ENCODE results near the gene ACBD7. TPM values are rescaled to one million over a fixed set of nuclear protein-coding genes. Genes with fewer than 3 reads are reported as not detected.

ACBD7 gene
- total and polyA plus RNA-seq, 7 donors = 0.57 TPM; not detected in 6

DNA sequence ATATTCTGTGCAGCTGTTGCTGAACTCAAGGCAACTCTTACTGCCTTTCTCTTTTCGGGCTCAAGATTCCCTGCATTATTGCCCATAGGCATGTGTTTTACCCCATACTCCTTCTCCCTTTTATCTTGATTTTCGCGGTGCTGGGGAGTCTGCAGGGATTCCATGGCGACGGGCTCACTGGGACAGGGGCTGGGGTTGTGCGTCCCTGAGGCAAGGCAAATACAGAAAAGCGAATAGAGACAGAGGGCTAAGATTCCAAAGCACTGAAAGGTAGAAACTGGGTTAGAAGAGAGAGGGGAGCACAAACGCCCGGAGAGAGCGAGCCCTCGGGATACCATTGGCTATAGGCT lies 8.1 kb upstream of the ACBD7 start:
- Histone ChIP-seq H3K27ac (peak overlapping the region; percentile 87 to 95 (median 91)), H3K27me3 (no peaks in the 10 kb centered on the region), H3K36me3 (peaks cover 0 to 2% (median 0%) of the 10 kb centered on the region in 4 donors), H3K9me3 (no peaks in the 10 kb centered on the region), H3K4me1 (peaks cover 0 to 32% (median 28%) of the 10 kb centered on the region in 4 donors), H3K4me3 (peak overlapping the region; percentile 64 to 84 (median 76))
- intact Hi-C loops (cut with DNase I) = loop anchor here (2.0 to 10.0 kb wide), 4 partner anchors 72 to 1718 kb away; partner anchors contain the start of genes MEIG1, NMT2, RSU1 and SUV39H2
- TF ChIP-seq EP300 (IDR thresholded peaks at IDR 0.05) (no peak), CTCF (IDR thresholded peaks at IDR 0.05) (no peak), POLR2AphosphoS5 (IDR thresholded peaks at IDR 0.05) (no peak), POLR2A (IDR thresholded peaks at IDR 0.05) (no peak)
- no peak for DNase-seq
- WGBS, 2 donors = 0% methylated on average over 11 of the region's 11 CpGs

- no peak for DNase-seq
- WGBS, 2 donors = 92 to 95% methylated on average over 16 of the region's 16 CpGs
- H3K4me1 ChIP-seq = peaks cover 0 to 20% (median 15%) of the 10 kb centered on the region in 4 donors
Observed at GRCh38 chr10:15092855-15093408, 4.4 kb upstream of the ACBD7 start.

DNA sequence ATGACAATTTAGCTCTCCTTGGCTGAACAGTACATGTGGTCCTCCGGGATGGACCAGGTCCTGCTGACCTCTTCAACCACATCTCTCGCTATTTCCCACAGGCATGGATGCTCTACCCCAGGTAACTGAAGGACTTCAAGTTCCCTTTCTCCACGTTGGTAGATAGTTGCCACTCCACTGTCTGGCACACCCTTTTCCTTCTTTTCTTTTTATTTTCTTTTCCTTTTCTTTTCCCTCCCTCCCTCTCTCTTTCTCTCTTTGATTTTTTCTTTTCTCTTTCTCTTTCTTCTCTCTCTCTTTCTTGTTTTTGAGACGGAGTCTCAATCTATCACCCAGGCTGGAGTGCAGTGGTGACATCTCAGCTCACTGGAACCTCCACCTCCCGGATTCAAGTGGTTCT lies 2.8 kb upstream of the ACBD7 start:
- peaks cover 0 to 15% (median 9%) of the 10 kb centered on the region in 4 donors for H3K4me1 ChIP-seq
- intact Hi-C loops (cut with DNase I) = loop anchor here (10.0 kb wide), 1 partner anchor 1723 kb away; the partner anchor contains the start of gene RSU1
- no peak for TF ChIP-seq POLR2A (IDR thresholded peaks at IDR 0.05)
- TF ChIP-seq CTCF (IDR thresholded peaks at IDR 0.05) = no peak
- no peak for TF ChIP-seq POLR2AphosphoS5 (IDR thresholded peaks at IDR 0.05)
- no peak for TF ChIP-seq EP300 (IDR thresholded peaks at IDR 0.05)
- H3K27ac ChIP-seq = no peak overlapping the region
- no peaks in the 10 kb centered on the region for H3K9me3 ChIP-seq
- H3K36me3 ChIP-seq = no peaks in the 10 kb centered on the region
- peaks cover 0 to 6% (median 0%) of the 10 kb centered on the region in 3 donors for H3K27me3 ChIP-seq
- H3K4me3 ChIP-seq = no peak overlapping the region
- no peak for DNase-seq
- WGBS, 2 donors = 84 to 90% methylated on average over 5 of the region's 5 CpGs

More at GRCh38 chr10:15092855-15093408, 4.4 kb upstream of the ACBD7 start:
- Histone ChIP-seq H3K36me3 (no peaks in the 10 kb centered on the region), H3K27ac (no peak overlapping the region), H3K9me3 (no peaks in the 10 kb centered on the region), H3K27me3 (peaks cover 0 to 6% (median 0%) of the 10 kb centered on the region in 3 donors), H3K4me3 (no peak overlapping the region)
- intact Hi-C loops (cut with DNase I) = loop anchor here (10.0 kb wide), 1 partner anchor 1722 kb away; the partner anchor contains the start of gene RSU1
- TF ChIP-seq EP300 (IDR thresholded peaks at IDR 0.05) (no peak), POLR2A (IDR thresholded peaks at IDR 0.05) (no peak), POLR2AphosphoS5 (IDR thresholded peaks at IDR 0.05) (no peak), CTCF (IDR thresholded peaks at IDR 0.05) (no peak)

DNA sequence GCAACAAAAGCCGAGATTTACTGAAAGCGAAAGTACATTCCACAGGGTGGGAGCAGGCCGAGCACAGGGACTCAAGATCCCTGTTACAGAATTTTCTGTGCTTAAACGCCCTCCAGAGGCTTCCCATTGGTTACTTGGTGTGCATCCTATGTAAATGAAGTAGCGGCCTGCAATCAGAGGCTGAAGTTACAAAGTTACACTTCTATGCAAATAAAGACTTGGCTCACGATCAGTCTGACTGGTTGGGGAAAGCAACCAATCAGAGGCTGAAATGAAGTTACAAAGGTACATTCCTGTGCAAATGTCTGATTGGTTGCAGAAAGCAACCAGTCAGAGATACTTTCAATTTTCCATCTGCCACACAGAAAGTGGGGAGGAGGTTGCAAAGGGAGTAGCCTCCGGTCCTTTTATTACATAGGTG lies 4.1 kb downstream of the ACBD7 start:
- Histone ChIP-seq H3K9me3 (no peaks in the 10 kb centered on the region), H3K27ac (peak overlapping the region; percentile 23 to 52 (median 32)), H3K27me3 (no peaks in the 10 kb centered on the region), H3K36me3 (no peaks in the 10 kb centered on the region), H3K4me3 (peak overlapping the region; percentile 22 to 49 (median 47)), H3K4me1 (peaks cover 0 to 19% (median 16%) of the 10 kb centered on the region in 4 donors)
- DNase-seq = no peak
- intact Hi-C loops (cut with DNase I) = no loop called here
- TF ChIP-seq POLR2AphosphoS5 (IDR thresholded peaks at IDR 0.05) = peak in 1 of 4 donors; percentile 20
- TF ChIP-seq POLR2A (IDR thresholded peaks at IDR 0.05) = no peak
- TF ChIP-seq CTCF (IDR thresholded peaks at IDR 0.05) = no peak
- 21 to 53% methylated on average over 7 of the region's 7 CpGs for WGBS, 2 donors

All from sigmoid colon (tissue), 7 donors.